HPDE6-E6E7 (cell line): ENCODE measurements around the gene CRYGB.
"Not testable (repeated sequence)": the region's sequence is repeated elsewhere in the genome, so short reads cannot be mapped to it uniquely, and the experiment has no call there.

Experiments
- DNase-seq: peaks from one replicate; pipeline ENCODE4 v3.0.0; 2011; ENCODE audit warnings: missing footprints; ENCODE audit errors: extremely low spot score

Gene CRYGB

GRCh38 chr2:208150094-208150493 is 4.1 kb upstream of the CRYGB start:
- DNase-seq, result no peak

DNA sequence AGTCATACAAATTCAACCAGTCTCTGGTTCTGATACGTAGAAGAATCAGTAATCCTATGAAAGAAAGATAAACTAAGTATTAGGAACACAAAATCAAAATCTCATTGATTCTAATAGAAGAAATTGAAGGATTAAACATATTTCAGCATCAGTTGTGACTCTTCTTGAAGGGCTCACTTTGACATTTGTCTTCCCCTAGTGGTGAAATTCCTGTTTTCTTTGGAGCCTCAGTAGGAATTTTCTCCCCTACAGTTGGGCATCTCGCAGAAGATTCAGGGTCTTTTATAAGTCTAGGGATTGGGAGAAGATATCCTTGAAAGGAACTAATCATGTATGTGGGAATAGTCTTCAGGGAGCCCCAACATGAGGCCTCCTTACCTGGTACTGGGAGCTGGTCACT is 2.8 kb upstream of the CRYGB start:
- DNase-seq, result no peak

- no peak for DNase-seq
These were observed 1.8 kb upstream of the CRYGB start for GRCh38 chr2:208147759-208148158.

- no peak for DNase-seq
These were observed 1.1 kb upstream of the CRYGB start for GRCh38 chr2:208147008-208147407.

- DNase-seq, result no peak
These were observed 2.8 kb downstream of the CRYGB start for GRCh38 chr2:208142925-208143799.

GRCh38 chr2:208142240-208142924 is 3.6 kb downstream of the CRYGB start:
- DNase-seq, result no peak

GRCh38 chr2:208139447-208139846 is 6.5 kb downstream of the CRYGB start:
- DNase-seq, result no peak

DNA sequence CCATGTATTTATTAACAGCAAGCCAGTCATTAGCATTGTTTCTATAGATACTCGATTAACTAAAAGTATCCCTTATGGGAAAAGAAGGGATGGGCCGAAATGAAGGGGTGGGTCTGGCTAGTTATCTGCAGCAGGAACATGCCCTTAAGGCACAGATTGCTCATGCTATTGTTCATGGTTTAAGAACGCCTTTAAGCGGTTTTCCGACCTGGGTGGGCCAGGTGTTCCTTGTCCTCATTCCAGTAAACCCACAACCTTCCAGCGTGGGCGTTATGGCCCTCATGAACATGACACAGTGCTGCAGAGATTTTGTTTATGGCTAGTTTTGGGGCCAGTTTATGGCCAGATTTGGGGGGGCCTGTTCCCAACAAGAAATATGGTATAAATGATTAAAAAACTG is 7.6 kb downstream of the CRYGB start:
- DNase-seq, result not testable (repeated sequence)

GRCh38 chr2:208136716-208137094 is 9.3 kb downstream of the CRYGB start:
- no peak for DNase-seq

DNA sequence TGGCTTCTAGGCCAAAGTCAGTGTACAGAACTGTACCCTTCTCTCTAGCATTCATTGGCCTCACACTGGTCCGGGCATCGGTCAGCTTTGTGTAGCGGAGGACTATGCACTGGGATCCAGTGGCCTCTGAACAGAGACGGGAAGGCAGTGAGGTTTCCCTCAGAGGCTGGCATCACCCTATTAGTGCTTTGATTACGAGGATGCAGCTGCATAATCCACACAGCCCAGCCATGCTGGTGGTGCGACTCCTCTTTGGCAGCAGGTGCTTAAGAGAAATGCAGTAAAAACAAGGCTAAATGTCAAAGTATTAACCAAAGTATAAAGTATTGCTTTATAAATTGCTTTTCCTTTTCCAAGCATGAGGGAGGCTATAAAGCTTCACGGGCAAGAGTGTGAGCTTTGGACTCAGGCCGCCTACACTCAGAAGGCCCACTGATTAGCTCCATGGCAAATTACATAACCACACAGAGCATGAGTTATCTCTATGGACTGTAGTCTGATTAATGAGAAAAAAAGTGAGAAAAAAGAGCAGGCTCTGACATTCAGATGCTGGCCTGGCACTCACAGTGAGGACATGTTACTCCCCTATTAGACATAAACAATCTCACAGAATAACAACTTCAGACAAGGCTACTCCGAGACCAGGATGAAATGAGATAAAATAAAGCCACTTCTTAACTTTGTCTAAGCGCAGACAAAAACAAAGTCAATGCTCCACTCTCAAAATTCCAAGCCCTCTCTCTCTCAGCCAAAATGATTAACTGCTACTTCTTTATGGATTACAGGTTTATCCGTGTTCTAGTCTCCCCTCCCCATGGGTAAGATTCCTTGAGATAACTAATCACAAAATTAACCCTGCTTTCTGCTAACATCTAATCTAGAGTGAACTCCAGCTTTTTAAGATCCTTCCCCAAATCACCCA is 9.9 kb downstream of the CRYGB start:
- no peak for DNase-seq

DNA sequence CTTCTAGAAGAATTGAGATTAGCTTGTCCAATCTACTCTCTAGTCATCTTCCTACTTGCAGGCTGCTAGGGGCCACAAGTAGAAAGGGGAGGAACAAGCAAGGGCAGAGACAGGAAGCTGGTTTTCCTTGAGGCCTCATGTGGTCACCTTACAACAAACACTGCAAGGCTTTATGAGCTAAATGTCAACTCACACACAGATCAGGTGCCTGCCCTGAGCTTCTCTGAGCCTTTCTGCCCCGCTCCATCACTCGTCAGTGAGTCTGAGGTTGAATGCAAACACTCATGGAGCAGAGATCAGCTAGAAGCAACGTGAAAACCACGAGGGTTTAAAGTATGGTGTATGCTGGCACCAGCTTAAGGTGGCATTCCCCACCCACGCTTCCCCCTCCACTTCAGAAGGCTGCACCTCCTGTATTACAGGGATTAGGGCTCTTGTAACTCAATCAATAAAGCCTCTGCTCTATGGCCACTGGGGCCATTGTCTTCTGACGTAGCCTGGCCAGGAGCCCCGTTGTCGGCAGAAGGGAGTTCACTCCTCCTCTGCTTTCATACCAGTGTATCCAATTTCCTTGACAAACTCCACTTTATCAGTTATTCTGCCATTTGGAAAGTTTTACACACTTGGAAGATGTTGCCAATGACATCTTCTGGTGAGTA is 10.9 kb downstream of the CRYGB start:
- no peak for DNase-seq

DNA sequence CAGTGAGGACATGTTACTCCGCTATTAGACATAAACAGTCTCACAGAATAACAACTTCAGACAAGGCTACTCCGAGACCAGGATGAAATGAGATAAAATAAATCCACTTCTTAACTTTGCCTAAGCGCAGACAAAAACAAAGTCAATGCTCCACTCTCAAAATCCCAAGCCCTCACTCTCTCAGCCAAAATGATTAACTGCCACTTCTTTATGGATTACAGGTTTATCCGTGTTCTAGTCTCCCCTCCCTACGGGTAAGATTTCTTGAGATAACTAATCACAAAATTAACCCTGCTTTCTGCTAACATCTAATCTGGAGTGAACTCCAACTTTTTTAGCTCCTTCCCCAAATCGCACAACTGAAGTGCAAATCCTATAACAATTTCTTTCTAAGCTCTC is 15.2 kb downstream of the CRYGB start:
- DNase-seq, result no peak

- DNase-seq, result no peak
These were observed 15.9 kb downstream of the CRYGB start, which contains the start of gene CRYGC for GRCh38 chr2:208129744-208130711. TSS of gene CRYGC (minus strand) at chr2:208129828. CDS start at chr2:208129792, 36 bp downstream.

GRCh38 chr2:208128136-208128535 is 17.8 kb downstream of the CRYGB start:
- no peak for DNase-seq

DNA sequence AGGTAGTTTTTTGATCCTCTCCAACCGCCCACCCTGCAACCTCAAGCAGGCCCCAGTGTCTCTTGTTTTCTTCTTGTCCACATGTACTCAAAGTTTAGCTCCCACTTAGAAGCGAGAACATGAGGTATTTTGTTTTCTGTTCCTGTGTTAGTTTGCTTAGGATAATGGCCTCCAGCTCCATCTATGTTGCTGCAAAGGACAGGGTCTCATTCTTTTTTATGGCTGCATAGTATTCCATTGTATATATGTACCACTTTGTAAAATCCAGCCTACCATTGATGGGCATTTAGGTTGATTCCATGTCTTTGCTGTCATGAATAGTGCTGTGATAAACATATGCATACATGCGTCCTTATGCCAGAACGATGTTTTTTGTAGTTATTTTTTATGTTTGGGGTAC is 18.9 kb downstream of the CRYGB start:
- DNase-seq, result no peak

GRCh38 chr2:208125251-208125650 is 20.7 kb downstream of the CRYGB start:
- DNase-seq, result no peak

GRCh38 chr2:208124013-208124715 is 21.8 kb downstream of the CRYGB start, which contains the start of gene CRYGD:
TSS of gene CRYGD (minus strand) at chr2:208124524. CDS start at chr2:208124473, 51 bp downstream.
- DNase-seq, result not testable (repeated sequence)

DNA sequence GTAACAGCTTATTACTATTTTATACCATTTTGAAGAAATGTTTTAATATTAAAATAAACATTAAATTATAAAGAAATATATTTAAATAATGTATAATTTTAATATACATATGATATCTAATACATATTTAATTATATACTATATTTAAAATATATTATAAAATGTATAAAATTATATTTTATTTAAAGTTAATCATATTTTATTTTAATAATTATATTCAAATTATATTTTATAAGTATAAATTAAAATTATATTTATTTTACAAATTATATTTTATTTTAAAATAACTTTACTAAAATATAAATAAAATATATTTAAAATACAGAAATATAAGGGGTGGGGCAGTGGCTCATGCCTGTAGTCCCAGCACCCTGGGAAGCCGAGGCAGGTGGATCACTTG is 23.7 kb downstream of the CRYGB start:
- no peak for DNase-seq

- DNase-seq, result no peak
These were observed 27.0 kb downstream of the CRYGB start for GRCh38 chr2:208118918-208119317.
